ENCODE measurements around the gene CENPF.

CENPF gene

DNA sequence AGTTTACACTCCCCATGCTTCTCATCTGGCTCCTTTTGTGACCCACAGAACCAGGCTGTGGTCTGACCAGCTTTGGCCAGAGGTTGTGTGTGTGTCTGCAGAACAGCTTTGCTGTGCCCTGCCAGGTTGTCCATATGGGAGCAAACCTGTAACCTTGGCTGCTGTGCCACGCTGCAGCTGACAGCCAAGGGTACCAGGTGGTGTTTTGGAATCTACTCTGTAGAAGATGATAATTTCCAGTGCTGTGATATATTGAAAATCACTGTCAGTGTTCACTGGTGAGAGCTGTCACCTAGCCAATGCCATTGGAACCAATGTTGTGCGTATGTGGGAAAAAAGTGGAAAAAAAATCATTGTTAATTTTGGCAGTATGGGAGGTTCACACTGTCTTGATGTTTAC, 18.2 kb downstream of the CENPF start:
- no peak for DNase-seq

DNA sequence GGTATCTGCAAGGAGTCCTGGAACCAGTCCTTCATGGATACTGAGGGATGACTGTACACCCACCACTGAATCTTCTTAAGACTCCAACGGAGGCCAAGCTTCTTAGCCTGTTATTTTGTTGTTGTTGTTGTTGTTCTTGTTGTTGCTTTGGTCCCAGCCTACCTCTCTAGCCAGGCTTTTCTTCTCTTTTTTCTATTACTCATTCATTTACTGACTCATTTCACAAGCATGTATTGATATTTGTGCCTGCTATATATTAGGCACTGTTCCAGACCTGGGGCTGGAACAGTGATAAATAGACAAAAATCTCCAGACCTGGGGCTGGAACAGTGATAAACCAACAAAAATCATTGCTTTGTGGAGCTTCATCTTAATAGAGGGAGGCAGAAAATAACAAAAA, 20.4 kb downstream of the CENPF start:
- DNase-seq, result no peak

DNA sequence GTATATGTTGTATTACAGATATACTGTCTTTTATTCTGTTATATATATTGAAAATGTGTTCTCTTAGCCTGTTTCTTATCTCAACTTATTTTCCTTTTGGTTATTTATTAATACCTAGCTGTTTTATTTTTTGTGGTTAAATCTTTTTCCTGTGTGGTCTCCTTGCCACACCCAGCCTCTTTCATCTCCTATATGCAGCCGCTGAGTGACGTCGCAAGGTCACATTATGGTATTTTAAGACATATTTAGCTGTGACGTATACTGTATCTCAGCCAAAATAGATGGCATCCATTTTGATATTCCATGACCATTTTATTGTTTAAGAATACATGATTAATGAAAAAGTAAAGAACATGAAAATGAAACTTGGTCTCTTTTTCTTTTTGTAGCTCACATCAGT, 29.1 kb downstream of the CENPF start:
- DNase-seq, result no peak

GRCh38 chr1:214633686-214634085, 30.7 kb downstream of the CENPF start:
- no peak for DNase-seq

DNA sequence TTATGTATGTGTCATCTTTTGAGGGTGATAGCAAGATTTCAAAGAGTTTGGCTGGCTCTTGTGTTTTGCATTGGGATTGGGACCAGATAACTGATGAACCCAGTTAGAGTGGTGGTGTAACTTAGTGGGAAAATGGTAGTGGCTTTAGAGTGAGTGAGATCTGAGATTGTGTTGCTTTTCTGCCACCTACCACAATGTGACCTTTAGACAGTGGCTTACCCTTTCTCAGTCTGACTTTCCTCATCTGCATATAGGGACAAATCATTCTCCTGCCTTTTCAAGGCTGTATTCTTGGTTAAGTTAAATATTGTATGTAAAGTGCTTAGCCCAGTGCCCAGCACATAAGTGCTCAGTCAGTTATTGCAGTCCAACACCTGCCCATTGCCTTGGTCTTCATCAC, 31.3 kb downstream of the CENPF start:
- DNase-seq, result no peak

- DNase-seq, result no peak
Observed at GRCh38 chr1:214635086-214635485, 32.1 kb downstream of the CENPF start.

- no peak for DNase-seq
Observed at GRCh38 chr1:214635506-214635905, 32.5 kb downstream of the CENPF start.

DNA sequence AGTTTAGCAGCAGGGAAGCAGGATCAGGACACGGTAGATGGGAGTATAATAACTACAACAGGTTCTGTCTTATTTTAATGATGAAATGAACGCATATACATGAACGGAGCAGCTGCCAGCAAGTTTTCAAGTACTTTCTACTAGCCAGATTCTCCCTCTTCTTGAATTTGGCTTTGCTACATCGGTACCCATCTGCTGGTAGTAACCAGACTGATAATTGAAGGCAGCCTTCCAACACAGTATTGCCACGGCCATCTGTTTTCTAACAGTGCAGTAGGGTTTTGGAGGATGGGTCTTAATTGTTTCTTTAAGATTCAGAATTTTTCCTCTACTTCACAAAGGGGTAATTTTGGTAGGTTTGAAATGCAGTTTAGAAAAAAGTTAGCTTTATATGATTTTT, 33.4 kb downstream of the CENPF start:
- no peak for DNase-seq

- no peak for DNase-seq
Observed at GRCh38 chr1:214637125-214637524, 34.1 kb downstream of the CENPF start.

DNA sequence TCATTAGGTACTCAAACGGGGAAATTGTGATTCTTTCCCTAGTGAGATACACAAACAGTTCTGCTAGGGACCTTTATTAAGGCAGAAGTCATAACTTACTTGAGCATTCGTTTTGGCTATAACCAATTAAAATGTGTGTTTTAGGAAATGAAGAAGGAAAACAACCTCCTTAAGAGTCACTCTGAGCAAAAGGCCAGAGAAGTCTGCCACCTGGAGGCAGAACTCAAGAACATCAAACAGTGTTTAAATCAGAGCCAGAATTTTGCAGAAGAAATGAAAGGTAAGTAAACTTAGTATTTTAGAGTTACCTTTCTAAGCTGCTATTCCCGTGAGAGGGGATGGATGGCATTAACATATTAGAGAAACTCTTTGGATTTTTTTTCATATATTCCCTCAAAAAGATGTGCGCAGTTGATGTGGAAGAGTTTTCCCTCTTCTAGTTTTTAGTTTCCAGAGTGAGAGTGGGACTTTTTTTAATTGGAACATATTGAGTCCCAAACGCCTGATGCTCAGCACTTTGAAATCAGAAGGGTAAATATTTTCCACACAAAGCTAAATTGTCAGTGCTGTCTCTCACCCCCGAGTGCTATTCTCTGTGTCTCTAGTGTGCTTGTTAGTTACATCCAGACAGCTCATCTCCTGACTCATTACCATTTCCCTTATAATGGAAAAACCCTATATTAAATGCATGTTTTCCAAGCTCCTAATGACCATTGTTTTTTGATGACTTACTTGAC, 34.9 kb downstream of the CENPF start:
- no peak for DNase-seq

DNA sequence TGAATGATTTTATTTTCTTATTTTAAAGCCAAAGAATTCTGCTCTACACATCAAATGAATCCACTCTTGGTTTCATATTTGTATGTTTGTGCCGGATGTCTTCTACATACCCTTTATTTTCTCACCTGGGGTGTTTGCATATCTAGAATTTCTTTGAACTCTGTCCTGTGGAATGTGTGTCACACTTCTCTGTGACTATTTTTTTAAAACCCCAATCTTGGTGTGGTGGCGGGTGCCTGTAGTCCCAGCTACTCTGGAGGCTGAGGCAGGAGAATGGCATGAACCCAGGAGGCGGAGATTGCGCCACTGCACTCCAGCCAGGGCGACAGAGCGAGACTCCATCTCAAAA, 35.4 kb downstream of the CENPF start:
- no peak for DNase-seq

GRCh38 chr1:214638997-214639396, 36.0 kb downstream of the CENPF start:
- DNase-seq, result no peak

GRCh38 chr1:214640431-214641213, 37.6 kb downstream of the CENPF start:
- no peak for DNase-seq

DNA sequence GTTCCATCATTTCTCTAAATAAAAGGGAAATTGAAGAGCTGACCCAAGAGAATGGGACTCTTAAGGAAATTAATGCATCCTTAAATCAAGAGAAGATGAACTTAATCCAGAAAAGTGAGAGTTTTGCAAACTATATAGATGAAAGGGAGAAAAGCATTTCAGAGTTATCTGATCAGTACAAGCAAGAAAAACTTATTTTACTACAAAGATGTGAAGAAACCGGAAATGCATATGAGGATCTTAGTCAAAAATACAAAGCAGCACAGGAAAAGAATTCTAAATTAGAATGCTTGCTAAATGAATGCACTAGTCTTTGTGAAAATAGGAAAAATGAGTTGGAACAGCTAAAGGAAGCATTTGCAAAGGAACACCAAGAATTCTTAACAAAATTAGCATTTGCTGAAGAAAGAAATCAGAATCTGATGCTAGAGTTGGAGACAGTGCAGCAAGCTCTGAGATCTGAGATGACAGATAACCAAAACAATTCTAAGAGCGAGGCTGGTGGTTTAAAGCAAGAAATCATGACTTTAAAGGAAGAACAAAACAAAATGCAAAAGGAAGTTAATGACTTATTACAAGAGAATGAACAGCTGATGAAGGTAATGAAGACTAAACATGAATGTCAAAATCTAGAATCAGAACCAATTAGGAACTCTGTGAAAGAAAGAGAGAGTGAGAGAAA, 38.4 kb downstream of the CENPF start:
- no peak for DNase-seq

- no peak for DNase-seq
Observed at GRCh38 chr1:214643030-214643429, 40.0 kb downstream of the CENPF start.

GRCh38 chr1:214645712-214646111, 42.7 kb downstream of the CENPF start:
- no peak for DNase-seq

DNA sequence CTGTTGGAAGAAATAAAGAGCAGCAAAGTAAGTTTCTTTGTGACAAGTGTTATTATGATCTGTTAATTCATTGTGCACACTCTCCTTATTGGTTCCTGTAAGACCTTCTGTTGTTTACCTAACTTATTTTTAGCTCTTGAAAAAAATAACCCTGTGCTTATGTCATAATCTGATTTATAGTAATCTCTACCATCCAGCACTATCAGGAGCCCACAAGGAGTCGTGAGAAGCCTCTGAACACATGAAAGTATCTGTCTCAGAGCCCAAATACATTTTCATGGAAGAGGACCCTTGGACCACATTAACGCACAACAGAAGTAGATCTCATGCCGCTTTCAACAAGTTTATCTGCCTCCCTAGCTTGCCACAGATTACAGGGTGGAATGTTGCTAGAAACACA, 45.8 kb downstream of the CENPF start:
- DNase-seq, result no peak

DNA sequence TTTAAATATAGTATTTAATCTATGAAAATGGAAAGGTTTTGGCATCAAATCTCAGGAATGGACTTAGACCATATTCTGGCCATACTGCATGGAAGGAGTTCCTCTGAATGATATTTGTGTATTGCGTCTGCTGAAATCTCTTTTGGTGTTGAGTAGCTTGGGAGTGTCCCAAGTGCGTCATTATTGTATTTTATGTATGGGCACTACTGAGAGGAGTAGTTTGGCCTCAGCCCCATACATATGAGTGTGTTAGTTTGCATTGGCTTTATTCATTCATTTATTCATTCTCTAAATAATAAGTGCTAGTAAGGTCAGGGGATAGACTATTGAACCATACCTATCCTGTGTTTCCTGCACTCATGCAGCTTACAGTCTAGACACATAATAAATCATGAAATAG, 46.6 kb downstream of the CENPF start:
- DNase-seq, result no peak

DNA sequence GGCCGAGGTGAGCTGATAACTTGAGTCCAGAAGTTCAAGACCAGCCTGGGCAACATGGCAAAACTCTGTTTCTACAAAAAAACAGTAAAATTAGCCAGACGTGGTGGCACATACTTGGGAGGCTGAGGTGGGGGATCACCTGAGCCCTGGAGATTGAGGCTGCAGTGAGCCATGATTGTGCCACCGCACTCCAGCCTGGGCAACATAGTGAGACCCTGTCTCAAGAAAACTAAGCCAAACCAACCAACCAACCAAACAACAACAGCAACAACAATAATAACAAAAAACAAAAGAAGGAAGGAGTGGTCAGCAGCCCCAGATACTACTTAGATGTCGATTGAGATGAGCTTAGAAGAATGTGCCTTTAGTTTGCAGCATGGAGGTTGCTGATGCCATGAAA, 47.7 kb downstream of the CENPF start:
- DNase-seq, result no peak

- no peak for DNase-seq
Observed at GRCh38 chr1:214657299-214657698, 54.3 kb downstream of the CENPF start.

GRCh38 chr1:214658175-214658574, 55.2 kb downstream of the CENPF start:
- no peak for DNase-seq

GRCh38 chr1:214658785-214659184, 55.8 kb downstream of the CENPF start:
- no peak for DNase-seq

- no peak for DNase-seq
Observed at GRCh38 chr1:214660190-214660589, 57.2 kb downstream of the CENPF start.

- DNase-seq, result no peak
Observed at GRCh38 chr1:214660900-214661299, 57.9 kb downstream of the CENPF start.

Data from stimulated activated CD4-positive, alpha-beta T cell treated with anti-CD3 and anti-CD28 coated beads, Interleukin-2, amount 100 ng/mL, for 24 hours (primary cell).